SIG-M5 treated with dmso at 0.1 percent for 504 hours (cell line): ENCODE results near the gene NKD1.

Experiments used
- DNase-seq: peaks from one replicate; lab custom pipeline; 2025; ENCODE audit not compliant: unreplicated experiment; lab: John Stamatoyannopoulos, UW

The NKD1 gene

GRCh38 chr16:50597563-50598255 is 49.5 kb downstream of the NKD1 start:
- DNase-seq = no peak

DNA sequence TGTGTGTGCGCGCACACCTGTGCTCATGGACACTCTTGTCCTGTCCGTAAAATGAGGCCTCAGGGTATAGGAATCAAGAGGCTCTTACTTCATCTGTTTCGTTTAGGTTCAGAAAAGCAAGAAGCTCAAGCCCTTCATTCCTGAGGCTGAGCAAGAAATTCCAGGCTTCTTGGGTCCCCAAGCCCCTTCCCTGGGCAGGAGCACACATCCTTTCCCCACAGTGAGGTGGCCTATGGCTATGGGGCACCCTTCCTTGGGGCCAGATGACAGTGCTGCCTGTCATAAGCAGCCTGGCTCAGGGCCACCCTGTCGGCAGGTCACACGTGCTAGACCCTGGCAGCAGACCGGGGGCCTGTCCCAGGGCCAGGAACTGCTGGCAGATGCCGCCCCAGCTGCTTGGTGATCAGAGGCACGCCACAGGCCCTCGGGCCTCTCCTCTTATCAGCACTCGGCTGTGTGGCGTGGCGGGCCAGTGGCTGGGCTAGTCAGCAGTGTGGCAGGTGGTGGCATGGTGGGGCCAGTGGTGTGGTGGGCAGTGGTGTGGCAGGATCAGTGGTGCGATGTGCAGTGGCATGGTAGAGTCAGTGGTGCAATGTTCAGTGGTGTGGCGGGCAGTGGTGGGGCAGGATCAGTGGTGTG is 50.2 kb downstream of the NKD1 start:
- DNase-seq = no peak

DNA sequence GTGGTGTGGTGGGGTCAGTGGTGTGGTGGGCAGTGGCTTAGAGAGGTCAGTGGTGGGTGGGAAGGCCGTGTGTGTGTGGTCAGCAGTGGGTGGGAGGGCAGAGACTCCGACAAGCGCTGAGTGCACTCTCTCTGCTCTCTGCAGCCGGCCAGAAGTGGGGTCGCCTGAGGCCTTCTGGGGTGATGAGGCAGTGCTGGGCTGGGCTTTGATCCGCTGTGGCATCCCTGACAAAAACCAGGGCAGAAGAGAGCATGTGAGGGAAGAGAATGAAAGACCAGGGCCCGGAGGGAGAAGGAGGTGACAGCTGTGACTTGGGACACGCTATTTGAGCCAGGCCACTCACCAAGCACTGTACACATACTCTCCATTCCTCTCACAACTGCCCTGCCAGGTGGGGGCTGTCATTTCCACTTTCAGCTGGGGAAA is 50.8 kb downstream of the NKD1 start:
- DNase-seq = no peak

DNA sequence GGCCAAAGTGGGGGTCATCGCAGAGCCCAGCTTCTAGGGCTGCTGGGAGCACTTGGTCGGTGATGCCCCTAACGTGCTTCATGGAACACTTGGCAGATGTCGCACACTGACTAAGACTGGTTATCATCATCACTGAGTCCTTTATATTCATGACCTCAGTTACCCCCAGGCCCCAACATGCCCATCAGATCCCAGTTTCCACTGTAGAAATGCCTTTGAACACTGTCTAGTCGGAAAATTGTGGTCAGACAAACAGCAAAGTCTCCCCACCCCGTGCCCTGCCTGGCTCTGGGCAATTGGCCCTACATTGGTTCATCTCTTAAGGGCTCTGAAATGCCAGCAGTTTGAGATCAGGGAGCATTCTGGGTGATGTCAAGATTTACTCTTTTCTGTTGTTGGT is 51.3 kb downstream of the NKD1 start:
- DNase-seq = no peak

DNA sequence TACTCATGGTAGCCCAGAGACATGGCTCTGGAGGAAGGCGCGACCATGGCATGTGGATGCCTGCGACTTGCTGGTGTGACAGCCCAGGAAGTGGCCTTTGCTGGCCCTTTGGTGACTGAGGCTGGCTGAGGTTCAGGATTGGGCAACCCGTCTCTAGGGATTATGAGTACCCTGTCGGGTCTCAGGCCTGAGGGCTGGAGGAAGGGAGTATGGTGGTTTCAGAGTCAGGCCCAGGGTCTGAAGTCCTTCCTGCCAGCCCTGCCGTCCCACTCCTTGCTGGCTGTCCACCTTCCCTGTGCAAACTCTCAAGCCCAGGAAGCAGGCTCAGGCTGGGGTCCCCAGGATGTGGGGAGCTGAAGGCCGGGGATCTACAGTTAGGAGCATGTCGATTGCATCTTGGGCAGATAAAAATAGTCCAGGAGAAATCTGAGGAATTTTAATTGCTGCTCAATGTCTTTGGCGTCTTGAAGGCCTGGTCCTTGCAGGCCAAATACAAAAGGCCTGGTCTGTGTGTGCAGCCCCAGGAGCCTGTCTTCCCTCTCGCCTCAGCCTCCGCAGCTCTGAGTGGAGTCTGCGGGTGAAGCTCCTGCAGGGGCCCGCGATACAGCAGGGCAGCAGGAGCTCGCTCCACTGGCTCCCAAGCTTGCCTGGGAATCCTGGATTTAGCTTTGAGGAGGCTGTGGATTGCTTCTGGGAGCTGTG is 52.5 kb downstream of the NKD1 start:
- DNase-seq = no peak

GRCh38 chr16:50601341-50601740 is 53.1 kb downstream of the NKD1 start:
- no peak for DNase-seq

DNA sequence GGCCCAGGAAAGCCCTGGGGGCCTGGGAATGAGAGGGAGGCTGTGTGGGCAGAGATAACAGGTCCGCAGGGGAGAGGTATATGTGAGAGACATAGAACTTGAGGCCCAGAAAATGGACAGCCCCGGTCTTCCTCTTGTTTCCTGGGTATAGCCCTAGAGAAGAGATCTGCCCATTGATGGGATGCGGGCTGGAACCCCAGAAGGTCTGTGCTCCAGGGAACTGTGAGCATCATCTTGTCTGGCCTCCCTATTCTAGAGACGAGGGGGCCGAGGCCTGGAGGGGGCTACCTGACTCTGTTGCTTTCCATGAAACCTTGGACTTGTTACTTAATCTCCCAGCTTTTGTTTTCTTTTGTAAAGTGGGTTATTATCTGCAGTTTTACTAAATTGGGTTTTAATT is 53.9 kb downstream of the NKD1 start:
- no peak for DNase-seq

GRCh38 chr16:50602531-50603205 is 54.5 kb downstream of the NKD1 start:
- no peak for DNase-seq

GRCh38 chr16:50603206-50604064 is 55.2 kb downstream of the NKD1 start:
- DNase-seq = no peak

- DNase-seq = no peak
Observed at GRCh38 chr16:50604065-50604418, 55.8 kb downstream of the NKD1 start.

DNA sequence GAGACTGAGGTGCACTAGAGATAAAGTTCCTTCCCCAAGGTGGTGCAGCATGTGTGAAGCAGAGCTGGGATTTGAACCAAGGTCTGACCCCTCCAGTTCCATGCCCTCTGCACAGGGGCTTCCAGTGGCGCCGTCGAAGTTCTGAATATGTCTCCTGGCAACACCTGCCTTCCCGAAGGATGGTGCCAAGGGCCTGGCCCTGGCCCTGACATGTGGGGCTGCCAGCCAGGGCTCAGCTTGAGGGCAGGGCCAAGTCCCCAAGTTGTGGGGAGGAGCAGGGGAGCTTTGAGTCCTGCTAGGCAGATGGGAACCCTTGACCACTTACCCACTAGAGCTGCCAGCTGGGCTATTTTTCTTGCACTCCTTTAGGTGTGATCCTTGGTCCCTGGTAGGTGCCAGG is 56.4 kb downstream of the NKD1 start:
- DNase-seq = no peak

GRCh38 chr16:50605733-50606430 is 57.7 kb downstream of the NKD1 start:
- no peak for DNase-seq

- DNase-seq = no peak
Observed at GRCh38 chr16:50606431-50607050, 58.3 kb downstream of the NKD1 start.

DNA sequence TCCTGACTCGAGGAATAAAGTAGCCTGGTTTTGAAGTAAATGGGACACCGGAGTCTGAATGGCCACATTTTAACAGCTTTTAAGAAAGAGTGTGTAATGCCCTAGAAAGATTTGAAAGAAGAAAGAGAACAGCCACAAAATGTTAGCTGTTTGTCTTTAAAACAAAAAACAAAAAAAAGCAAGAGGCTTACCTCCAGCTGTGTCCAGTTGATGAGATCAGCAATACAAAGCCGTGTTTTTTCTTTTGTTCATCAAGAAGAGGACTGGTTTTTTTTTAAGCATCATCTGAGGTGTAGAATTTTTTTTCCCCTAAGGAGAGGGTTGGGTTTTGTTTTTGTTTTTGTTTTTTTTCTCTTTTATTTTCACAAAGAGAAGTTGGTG is 58.8 kb downstream of the NKD1 start:
- DNase-seq = no peak

DNA sequence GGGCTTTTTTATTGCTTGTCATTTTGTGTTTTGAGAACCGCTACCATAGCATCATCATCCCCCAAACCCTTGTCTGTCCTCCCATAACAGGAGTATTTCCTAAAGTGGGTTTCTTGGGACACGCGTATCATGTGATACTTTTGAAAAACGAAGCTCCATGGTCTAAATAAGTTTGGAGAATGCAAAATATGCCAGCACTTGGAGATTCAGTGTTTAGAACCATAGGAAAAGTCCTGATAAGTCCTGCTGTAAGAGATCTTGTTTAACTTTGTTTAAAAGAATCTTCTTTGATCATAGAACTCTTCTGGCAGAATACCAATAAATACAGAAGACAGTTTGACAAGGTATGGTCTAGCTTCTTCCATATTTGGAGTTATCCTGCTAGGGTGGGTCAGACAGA is 59.3 kb downstream of the NKD1 start:
- DNase-seq = no peak

DNA sequence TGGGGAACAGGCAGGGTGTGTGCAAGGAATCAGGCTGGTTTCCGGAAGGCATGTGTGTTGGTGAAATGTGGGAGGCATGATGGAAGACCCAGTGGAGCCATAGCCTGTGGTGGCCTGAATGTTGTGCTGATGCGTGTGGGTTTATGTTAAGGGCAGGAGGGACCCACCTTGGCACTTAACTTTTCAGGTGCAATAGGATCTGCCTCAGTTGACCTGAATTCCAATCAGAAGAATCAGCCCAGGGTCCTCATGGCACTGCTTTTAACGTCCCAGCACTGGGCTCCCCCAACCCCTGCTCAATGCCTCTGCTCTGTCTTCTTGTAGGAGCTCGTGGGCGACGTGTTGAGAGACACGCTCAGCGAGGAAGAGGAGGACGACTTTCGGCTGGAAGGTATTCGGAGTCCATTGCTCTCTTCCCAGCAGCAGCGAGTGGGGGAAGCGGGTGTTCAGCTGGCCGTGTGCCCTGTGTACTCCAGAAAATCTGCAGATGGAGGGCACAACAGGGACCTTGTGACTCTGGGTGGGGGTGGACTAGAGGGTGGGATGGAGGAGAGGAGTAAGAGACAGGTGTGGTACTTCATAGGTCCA is 59.9 kb downstream of the NKD1 start:
- no peak for DNase-seq

DNA sequence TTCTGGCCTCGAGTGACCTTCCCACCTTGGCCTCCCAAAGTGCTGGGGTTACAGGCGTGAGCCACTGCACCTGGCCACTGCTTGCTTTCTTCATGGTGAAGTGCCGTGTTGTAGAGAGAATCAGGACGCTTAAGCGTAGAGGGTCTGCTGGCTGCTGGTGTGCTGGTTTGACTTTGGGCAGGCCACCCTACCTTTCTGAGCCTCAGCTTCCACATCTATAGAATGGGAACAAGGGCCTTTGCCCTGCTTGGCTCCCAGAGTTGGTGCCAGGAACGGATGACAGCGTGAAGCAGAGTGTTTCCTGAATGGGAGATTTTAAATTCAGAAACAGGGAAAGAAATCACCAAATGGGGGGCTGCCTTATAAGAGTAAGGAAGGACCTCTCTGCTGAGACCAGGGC is 60.9 kb downstream of the NKD1 start:
- no peak for DNase-seq

- DNase-seq = no peak
Observed at GRCh38 chr16:50609471-50609870, 61.3 kb downstream of the NKD1 start.
